ENCODE data around the gene ADARB1.

ADARB1 gene

DNA sequence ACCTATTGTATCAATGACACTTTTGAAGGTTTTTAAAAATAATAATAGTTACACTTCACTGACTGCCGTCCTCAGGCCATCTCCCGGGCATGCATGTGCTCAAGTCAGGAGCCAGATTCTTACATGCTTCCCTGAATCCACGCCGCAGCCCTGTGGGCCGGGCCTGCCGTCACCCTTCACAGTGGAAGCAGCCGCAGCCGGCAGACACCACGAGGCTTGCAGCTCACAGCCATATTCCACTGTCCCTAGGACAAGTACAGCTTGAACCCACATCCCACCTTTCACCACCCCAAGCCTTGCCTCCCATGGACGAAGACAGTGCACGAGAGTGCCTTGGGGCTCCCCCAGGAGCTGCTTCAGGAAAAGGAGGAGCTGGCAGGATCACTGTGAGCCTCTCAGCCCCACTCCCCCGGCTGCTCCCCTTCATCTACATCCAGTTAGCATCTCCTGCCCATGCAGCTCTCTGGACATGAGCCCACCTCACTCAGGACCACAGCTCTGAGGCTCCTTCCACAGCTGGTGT, 136.1 kb downstream of the ADARB1 start:
- no peak for DNase-seq

GRCh38 chr21:45211661-45212060, 137.3 kb downstream of the ADARB1 start:
- DNase-seq: no peak

DNA sequence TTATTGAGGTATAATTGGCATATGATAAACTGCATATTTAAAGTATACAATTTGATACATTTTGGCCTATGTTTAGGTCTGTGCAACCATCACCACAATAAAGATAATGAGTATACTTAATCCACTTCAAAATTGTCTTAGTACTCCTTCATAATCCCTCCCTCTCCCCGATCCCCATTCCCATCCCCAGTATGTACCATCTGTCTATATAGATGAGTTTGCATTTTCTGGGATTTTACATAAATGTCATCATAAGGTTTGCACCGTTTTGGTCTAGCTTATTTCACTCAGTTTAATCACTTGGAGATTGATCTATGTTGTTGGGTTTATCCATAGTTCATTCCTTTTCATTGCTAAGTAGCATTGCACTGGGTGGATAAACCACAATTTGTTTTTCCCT, 139.0 kb downstream of the ADARB1 start:
- no peak for DNase-seq

GRCh38 chr21:45215213-45215612, 140.8 kb downstream of the ADARB1 start:
- no peak for DNase-seq

DNA sequence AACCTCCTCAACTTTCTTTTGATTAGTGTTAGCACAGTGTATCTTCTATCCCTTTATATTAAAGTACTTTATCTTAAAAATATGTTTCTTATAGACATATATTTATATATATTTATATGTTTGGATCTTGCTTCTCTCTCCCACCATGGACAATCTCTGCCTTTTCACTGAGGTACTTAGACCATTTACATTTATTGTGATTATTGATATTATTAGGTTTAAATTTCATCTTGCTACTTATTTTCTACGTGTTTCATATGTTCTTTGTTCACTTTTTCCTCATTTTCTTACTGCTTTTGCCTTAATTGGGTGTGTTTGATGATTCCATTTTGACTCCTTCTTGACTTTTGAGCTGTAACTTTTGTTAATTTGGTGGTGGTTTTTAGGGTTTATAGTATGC, 142.6 kb downstream of the ADARB1 start:
- DNase-seq: no peak

GRCh38 chr21:45219517-45219916, 145.1 kb downstream of the ADARB1 start:
- no peak for DNase-seq

DNA sequence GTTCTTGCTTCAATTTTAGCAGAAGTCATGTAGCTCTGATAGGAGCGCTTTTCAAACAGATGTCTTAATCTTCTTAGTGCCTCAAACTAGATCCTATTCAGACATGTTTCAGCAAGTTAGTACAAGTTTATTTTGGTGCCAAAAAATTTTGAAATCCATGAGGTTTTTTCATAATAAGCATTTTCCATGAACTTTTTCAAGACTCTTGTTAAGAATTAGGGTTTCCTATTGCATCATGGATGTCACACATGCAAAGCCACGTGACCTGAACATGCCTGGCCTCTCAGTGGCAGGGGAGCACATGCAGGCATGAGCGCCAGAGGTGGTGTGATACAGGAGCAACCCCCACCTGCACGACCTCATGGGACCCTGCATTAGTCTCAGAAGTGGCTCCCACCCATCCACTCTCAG, 145.7 kb downstream of the ADARB1 start:
- DNase-seq: no peak

DNA sequence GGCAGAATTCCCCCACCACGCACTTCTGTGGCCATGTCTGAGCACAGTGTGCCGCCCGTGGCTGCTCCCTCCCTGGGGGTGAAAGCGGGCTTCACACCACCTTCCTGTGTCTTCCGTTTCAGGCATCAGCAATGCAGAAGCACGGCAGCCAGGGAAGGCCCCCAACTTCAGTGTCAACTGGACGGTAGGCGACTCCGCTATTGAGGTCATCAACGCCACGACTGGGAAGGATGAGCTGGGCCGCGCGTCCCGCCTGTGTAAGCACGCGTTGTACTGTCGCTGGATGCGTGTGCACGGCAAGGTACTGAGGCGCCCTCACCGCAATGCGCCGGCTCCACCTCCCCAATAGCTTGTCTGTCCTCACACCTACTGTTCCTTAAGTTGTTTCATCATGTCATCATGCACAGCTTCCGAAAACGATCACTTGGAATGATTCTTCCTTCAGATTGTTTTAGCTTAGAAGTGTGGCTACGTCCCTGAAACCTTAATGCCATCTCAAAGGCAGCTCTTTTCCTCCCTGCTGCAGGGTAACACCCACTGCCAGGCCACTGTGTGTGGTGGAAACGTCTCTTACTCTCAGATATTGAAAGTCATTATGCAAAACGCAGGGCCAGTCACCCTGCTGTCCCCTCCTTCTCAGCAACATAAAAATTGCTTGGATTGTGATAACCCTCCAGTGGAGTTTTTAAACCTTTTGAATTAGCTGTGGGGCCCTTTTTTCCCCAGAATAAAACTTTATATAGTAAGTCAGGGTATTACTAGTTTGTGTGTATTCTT, 146.5 kb downstream of the ADARB1 start:
- DNase-seq: no peak

- no peak for DNase-seq
These were observed 147.6 kb downstream of the ADARB1 start for GRCh38 chr21:45222001-45222400.

DNA sequence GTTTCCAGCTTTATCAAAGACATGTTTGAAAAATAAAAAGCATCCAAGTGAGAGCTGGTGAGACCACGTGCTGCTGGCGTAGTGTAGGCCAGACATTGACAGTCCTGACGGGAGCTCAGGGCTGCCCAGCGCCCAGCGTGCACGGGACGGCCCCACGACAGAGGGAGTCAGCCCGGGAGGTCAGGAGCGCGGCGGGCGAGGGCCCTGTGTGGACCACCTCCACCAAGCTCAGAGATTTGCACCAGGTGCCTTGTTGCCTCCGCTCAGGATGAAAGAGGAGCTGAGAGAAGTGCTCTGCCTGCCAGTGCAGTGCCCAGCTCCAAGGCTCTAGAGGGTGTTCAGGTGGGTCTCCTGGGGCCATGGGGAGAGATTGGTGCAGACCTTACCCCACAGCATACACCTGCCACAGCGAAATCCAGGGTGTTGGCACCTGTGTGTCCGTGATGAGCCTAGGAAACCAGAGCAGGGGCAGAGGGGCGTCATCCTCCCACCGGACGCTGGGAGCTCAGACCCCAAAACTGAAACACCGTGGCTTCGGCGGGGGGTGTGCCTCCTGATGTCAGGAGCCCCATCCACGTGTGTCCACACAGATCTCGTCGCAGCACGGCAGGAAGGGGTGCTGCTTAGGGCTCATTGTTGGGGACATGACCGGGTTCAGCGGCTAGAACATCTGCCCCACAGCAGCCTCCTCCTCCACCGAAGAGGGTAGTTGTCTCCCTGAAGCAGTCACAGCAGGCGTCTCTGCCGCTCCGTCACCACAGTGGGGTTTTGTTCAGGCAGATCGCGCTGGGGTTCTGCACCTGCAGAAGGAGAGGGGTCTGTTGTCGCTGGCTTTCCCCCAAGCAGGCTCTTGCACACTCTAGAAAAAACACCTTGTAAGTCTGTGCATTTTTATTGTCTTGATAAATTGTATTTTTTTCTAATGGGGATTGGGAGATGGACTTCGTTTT, 149.1 kb downstream of the ADARB1 start:
- DNase-seq: no peak

- DNase-seq: no peak
These were observed 150.0 kb downstream of the ADARB1 start for GRCh38 chr21:45224189-45224938.

GRCh38 chr21:45225041-45225740, 150.8 kb downstream of the ADARB1 start:
- no peak for DNase-seq

- no peak for DNase-seq
These were observed 151.5 kb downstream of the ADARB1 start for GRCh38 chr21:45225741-45226327.

DNA sequence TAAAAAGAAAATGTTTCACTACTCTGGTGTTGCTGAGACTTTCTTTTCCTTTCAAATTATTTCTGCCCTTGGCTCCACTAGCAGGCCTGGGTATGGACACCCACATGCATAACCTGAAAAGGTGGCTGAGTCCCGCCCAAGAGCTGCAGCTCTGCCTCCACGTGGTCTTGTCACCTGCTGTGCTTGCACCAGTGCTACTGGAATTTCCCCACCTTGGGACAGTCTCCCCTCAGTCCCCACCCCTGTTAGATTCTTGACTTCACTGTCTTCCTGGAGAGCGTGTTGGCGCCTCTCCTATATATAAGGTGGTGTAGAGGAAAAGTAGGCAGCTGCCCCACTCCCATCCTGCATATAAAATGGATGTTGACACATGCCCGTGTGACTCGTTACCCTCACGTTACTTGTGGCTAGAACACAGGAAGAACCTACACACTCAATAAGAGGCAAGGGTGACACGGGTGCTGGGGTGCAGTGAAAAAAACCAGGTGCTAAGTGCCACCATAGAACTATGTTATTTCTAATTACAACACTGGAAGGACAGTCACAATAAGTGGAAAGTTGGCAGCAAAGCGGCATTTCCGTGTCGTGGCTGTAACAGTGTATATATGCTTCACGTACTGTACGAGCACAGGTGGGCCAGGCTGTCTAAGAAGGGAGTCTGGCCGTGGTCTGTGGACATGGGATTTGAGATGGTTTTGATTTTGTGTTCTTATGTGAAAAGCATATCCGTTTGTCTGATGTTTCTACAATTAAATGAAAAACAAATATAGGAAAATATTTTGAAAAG, 152.4 kb downstream of the ADARB1 start:
- no peak for DNase-seq

- DNase-seq: no peak
These were observed 153.4 kb downstream of the ADARB1 start for GRCh38 chr21:45227735-45228134.

DNA sequence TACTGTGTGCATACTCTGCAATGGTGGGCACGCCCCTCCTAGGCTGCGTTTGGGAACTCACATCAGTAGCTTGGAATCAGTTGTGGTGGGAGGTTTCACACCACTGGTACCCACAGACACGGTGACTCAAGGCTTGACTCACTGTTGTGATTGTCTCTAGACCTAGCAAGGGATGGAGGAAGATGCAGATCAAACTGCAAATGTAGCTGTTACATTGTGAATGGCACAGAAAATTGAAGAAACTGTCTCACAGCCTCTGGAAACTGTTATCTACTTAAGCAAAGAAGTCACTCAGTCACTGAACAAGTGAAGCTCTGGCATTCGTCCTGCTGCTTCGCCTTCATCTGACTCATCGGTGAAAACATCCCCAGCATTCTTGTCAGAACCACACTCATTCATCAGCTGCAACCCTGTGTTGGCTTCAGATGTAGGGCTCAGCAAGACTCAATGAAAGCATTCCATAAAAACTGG, 153.8 kb downstream of the ADARB1 start:
- peak; percentile 86 for DNase-seq

DNA sequence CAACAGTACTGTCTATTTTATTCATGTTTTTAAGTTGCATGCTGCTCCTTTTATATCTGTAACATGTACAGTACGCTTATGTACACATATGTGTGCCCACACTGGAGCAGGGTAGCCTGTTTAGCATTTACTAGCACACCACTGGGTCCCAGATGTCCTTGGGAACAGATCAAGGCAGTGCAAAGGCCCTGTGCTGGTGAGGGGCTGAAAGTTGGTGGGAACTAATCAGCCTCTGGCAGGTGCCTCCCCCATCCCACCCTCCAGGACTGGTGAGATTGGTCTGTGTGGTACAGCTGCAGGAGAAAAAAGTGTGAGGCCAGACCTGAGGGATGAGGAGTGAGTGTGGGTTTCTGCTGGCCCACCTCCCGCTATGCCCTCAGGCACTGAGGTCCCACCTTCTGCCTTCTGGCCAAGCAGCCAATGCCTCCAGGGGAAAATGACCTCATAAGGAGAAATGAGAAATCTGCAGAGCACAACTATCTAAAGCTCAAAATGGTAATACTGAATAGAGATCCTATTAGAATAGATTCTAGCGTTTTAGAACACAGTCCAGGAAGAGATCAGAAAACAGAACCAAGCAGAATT, 154.4 kb downstream of the ADARB1 start:
- no peak for DNase-seq

GRCh38 chr21:45231705-45232104, 157.3 kb downstream of the ADARB1 start:
- DNase-seq: no peak

DNA sequence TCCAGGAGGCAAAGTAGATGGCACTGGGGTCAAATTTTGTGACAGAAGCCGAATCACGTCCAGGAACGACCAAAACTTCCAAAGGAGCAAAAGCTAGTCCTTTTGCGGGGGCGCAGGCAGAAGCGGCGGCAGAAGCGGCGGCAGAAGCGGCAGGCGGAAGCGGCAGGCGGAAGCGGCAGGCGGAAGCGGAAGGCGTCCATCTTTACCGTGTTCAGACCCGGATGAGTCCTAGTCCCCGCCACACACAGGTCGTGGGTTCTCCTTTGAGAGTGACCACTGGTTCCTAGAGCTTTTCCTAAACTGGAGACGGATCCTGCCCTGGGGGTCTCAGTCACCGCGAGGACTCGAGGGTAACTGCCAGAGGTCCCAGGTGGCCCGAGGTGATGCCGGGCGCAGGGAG, 159.7 kb downstream of the ADARB1 start:
- no peak for DNase-seq

DNA sequence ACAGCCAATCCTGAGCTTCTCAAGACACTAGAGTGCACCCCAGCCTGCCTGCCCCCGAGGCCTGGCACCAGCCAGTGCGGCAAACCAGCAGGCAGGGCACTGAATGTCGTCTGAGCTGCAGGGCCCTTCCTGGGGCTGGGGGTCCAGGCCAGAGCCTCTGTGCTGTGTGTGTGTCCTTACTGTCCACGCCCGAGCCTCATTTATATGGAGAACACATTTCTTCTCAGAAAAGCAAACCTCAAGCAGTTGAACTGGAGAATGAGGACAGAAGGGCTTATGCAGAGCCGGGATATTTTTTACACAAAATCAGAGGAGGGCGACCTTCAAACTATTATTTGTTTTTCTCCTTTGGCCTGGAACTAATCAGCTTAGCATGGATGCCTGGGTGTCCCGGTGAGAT, 160.6 kb downstream of the ADARB1 start:
- no peak for DNase-seq

DNA sequence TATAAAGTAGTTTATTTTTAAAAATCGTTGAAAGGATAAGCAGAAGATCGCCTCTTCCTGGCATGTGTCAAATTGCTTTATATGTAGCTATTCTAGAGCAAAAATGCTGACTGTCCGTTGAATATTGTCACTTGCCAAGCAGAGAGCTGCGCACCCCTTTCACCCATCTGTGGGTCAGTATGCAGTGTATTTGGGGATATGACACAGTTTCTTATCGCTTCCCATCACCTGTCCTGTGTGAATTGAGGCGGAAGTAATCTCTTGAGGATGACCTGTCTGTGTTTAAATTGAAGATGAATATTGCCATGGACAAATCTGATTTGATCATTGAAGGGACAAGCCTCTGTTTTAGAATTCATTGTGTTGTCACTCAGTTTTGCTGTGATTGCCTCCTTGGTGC, 161.1 kb downstream of the ADARB1 start:
- DNase-seq: no peak

Measured in amniotic stem cell (primary cell).